GM12878 (cell line): ENCODE data around the gene UBAP1. TPM values are rescaled to one million over a fixed set of nuclear protein-coding genes. Genes with fewer than 3 reads are reported as not detected.

Experiments used
- ATAC-seq: fragments of 200-7000 bp; cut with Tn5 transposase; 3 replicates; pipeline ENCODE4 v1.9.1; 2020; ENCODE audit warnings: mild to moderate bottlenecking, moderate library complexity
- BruUV-seq: library from RNA; stranded (reverse); fragments of 400-500 nt; replicated peaks from 2 replicates; lab custom pipeline; 2021; lab: Mats Ljungman, UMichigan
- CTCF ChIA-PET: fragments of 300-600 bp; sonication (Branson Sonifier 250); formaldehyde crosslinking; extraction: SDS; loops from one replicate; lab custom pipeline; 2021; ENCODE audit warnings: inconsistent platforms; lab: Yijun Ruan, JAX
- POLR2A ChIA-PET: fragments of 350-600 bp; formaldehyde crosslinking; extraction: SDS; loops from one replicate; lab custom pipeline; 2021; ENCODE audit warnings: inconsistent platforms; lab: Charles Lee
- RAD21 ChIA-PET: fragments of 300-600 bp; sonication (Branson Sonifier 250); formaldehyde crosslinking; loops from one replicate; lab custom pipeline; 2023; ENCODE audit warnings: antibody characterized with exemption; ENCODE audit not compliant: unreplicated experiment; lab: Charles Lee
- SMC1A ChIA-PET: fragments of 300-600 bp; sonication (Branson Sonifier 250); formaldehyde crosslinking; loops from one replicate; lab custom pipeline; 2023; ENCODE audit not compliant: unreplicated experiment, uncharacterized antibody; lab: Charles Lee
- DNase-seq: peaks from one replicate; pipeline ENCODE4 v3.0.0-alpha.2; 2011; ENCODE audit warnings: low read depth, low spot score
- FAIRE-seq: peaks from 3 replicates; lab custom pipeline; 2011; peaks lifted over from hg19 to GRCh38; lab: Jason Lieb, UNC
- H2AFZ ChIP-seq: 2 replicates; pipeline ENCODE4 v1.6.0; 2011; ENCODE audit warnings: low read depth, low read length, control low read depth; ENCODE audit not compliant: control insufficient read depth
- H3K27ac ChIP-seq: 2 replicates; pipeline ENCODE4 v1.5.1; 2011; ENCODE audit warnings: control low read depth; ENCODE audit not compliant: control insufficient read depth, insufficient read depth
- H3K27me3 ChIP-seq, 2 experiments: replicated peaks in 1 of 2; 2 replicates each; pipeline versions ENCODE4 v1.6.0 to v1.6.1; 2011; ENCODE audit warnings: low read length in 1 of 2; ENCODE audit not compliant: control insufficient read depth in 2 of 2, insufficient read depth in 2 of 2
- H3K36me3 ChIP-seq, 2 experiments: 2 replicates each; pipeline ENCODE4 v1.5.1; 2011; ENCODE audit warnings: low read length in 1 of 2; ENCODE audit not compliant: control insufficient read depth in 2 of 2, insufficient read depth in 2 of 2
- H3K4me1 ChIP-seq: 2 replicates; pipeline ENCODE4 v1.6.1; 2011; ENCODE audit warnings: mild to moderate bottlenecking, low read length, moderate library complexity, mixed read lengths; ENCODE audit not compliant: control insufficient read depth, insufficient read depth
- H3K4me2 ChIP-seq: 2 replicates; pipeline ENCODE4 v1.6.0; 2011; ENCODE audit warnings: control low read depth; ENCODE audit not compliant: control insufficient read depth, insufficient read depth
- H3K4me3 ChIP-seq: fragments of 200-600 bp; sonication (generic); 2 replicates; pipeline ENCODE4 v1.5.1; 2016
- H3K79me2 ChIP-seq: 2 replicates; pipeline ENCODE4 v1.6.0; 2011; ENCODE audit warnings: low read length; ENCODE audit not compliant: control insufficient read depth, insufficient read depth
- H3K9ac ChIP-seq: 2 replicates; pipeline ENCODE4 v1.8.0; 2011; ENCODE audit warnings: low read length, control low read depth, mixed read lengths; ENCODE audit not compliant: control insufficient read depth, insufficient read depth
- H3K9me3 ChIP-seq: replicated peaks from 3 replicates; pipeline ENCODE4 v1.5.1; 2011; ENCODE audit warnings: mild to moderate bottlenecking, low read length; ENCODE audit not compliant: control insufficient read depth, insufficient read depth
- H4K20me1 ChIP-seq: 2 replicates; pipeline ENCODE4 v1.6.0; 2011; ENCODE audit not compliant: control insufficient read depth, insufficient read depth
- BCL3 ChIP-seq: IDR thresholded peaks from 2 replicates; pipeline ENCODE4 v1.6.1; 2011; ENCODE audit warnings: borderline replicate concordance, low read depth, mild to moderate bottlenecking, moderate library complexity, low read length; ENCODE audit not compliant: insufficient read depth, poor library complexity, severe bottlenecking
- BMI1 ChIP-seq: fragments of 450-650 bp; IDR thresholded peaks from 2 replicates; pipeline ENCODE4 v1.6.1; 2016; ENCODE audit warnings: mild to moderate bottlenecking, moderate library complexity, borderline replicate concordance
- HDGF ChIP-seq: fragments of 450-650 bp; IDR thresholded peaks from 2 replicates; pipeline ENCODE4 v1.6.1; 2016; ENCODE audit warnings: antibody characterized with exemption
- PBX3 ChIP-seq: IDR thresholded peaks from 2 replicates; pipeline ENCODE4 v1.6.1; 2011; ENCODE audit warnings: mild to moderate bottlenecking, low read depth, low read length, moderate library complexity; ENCODE audit not compliant: insufficient replicate concordance
- SIN3A ChIP-seq: IDR thresholded peaks from 2 replicates; pipeline ENCODE4 v1.6.1; 2012; ENCODE audit warnings: low read depth, low read length, improper control_type of control experiment
- SIX5 ChIP-seq: IDR thresholded peaks from 2 replicates; pipeline ENCODE4 v1.6.1; 2011; ENCODE audit warnings: mild to moderate bottlenecking, low read depth, low read length, moderate library complexity; ENCODE audit not compliant: severe bottlenecking
- ZNF592 ChIP-seq: fragments of 450-650 bp; IDR thresholded peaks from 2 replicates; pipeline ENCODE4 v1.6.1; 2017; ENCODE audit warnings: mild to moderate bottlenecking, moderate library complexity
- WGBS: methylation state at CpG from one replicate; pipeline ENCODE4 v1.1.6; 2016; ENCODE audit warnings: low lambda C conversion rate; ENCODE audit not compliant: insufficient replicate concordance, insufficient coverage; ENCODE audit errors: missing lambda C conversion rate; 5-methylcytosine and 5-hydroxymethylcytosine counted together
- in situ Hi-C: fragments of 300-500 bp; cut with MboI; formaldehyde crosslinking; loops from 9 replicates; pipeline ENCODE4 v1.14.3; 2018; ENCODE audit warnings: mixed read lengths
- intact Hi-C: fragments of 100-400 bp; cut with micrococcal nuclease; formaldehyde crosslinking; loops from one replicate; pipeline ENCODE4 v1.14.2; 2022; ENCODE audit not compliant: unreplicated experiment
- polyA plus RNA-seq, 11 experiments: library from polyadenylated mRNA; depleted of rRNA in 4 of 11; unstranded in 6 of 11; stranded (reverse) in 5 of 11; fragments of >200 nt; fragmentation: Nextera tagmentation in 4 of 11; fragmentation: Illumina TruSeq in 1 of 11; extraction: Ambion mirVana in 4 of 11; extraction: Trizol in 1 of 11; gene quantifications; 1 replicate in 1 of 11; 2 replicates in 10 of 11; pipeline versions ENCODE4 v1.2.1 to v1.2.3, GENCODE V29; 2011 to 2016; ENCODE audit warnings: inconsistent platforms in 2 of 11, missing spikeins in 2 of 11, low read depth in 1 of 11
- total RNA-seq, 4 experiments: library from RNA; depleted of rRNA in 3 of 4; stranded (reverse); fragments of >200 nt in 3 of 4; fragmentation: Illumina TruSeq in 1 of 4; extraction: Trizol in 1 of 4; gene quantifications; 2 replicates each; pipeline versions ENCODE4 v1.2.1 to v1.2.3, GENCODE V29; 2013 to 2021

Gene UBAP1
- total and polyA plus RNA-seq, 10 of the 15 experiments (the other 5 are each of a cell fraction or from before 2014, with no cell fraction given) = 2.1 to 47.9 (median 27.2) TPM

- no peak overlapping the region for H3K27ac ChIP-seq
- H3K27me3 ChIP-seq = no peaks in the 10 kb centered on the region
- SMC1A ChIA-PET = no interaction called here
- no peaks in the 10 kb centered on the region for H3K9me3 ChIP-seq
- WGBS = 97% methylated on average over 10 of the region's 10 CpGs
- BruUV-seq = no TSS peak
- in situ Hi-C loops = no loop called here
- no peak overlapping the region for H3K4me2 ChIP-seq
- no peak overlapping the region for H3K4me3 ChIP-seq
- no peaks in the 10 kb centered on the region for H3K4me1 ChIP-seq
- TF ChIP-seq ZNF592 = no peak
- no peak for TF ChIP-seq BMI1
- no peak for TF ChIP-seq HDGF
- TF ChIP-seq SIX5 = no peak
- no peak for TF ChIP-seq SIN3A
- peak; percentile 82 for TF ChIP-seq BCL3
- peak; percentile 35 for TF ChIP-seq PBX3
- TF ChIP-seq, all 136 proteins: peak for 2
- ChIA-PET CTCF (no interaction called here), POLR2A (no interaction called here), RAD21 (no interaction called here)
- H3K79me2 ChIP-seq = no peaks in the 10 kb centered on the region
- no peak for ATAC-seq
- no peak overlapping the region for H3K9ac ChIP-seq
- no peak for FAIRE-seq
- H2AFZ ChIP-seq = no peak overlapping the region
- intact Hi-C loops = no loop called here
- peaks cover 9 to 13% of the 10 kb centered on the region in 2 experiments; a peak in 3 of 4 replicates for H3K36me3 ChIP-seq
- no peak for DNase-seq
- no peaks in the 10 kb centered on the region for H4K20me1 ChIP-seq
Measured at GRCh38 chr9:34259315-34259714, 80.5 kb downstream of the UBAP1 start.
